H1 (cell line): ENCODE data around the gene NCBP1. TPM values are rescaled to one million over a fixed set of nuclear protein-coding genes. Genes with fewer than 3 reads are reported as not detected.

ENCODE experiments used
- CHD7 ChIP-seq: fragments of 300-600 bp; sonication (generic); IDR thresholded peaks from 2 replicates; pipeline ENCODE4 v1.7.1; 2012; ENCODE audit warnings: low read length, moderate library complexity, mild to moderate bottlenecking, inconsistent platforms; ENCODE audit not compliant: insufficient replicate concordance
- polyA plus RNA-seq, 7 experiments: library from polyadenylated mRNA; depleted of rRNA in 3 of 7; stranded (reverse) in 5 of 7; unstranded in 2 of 7; fragments of >200 nt in 5 of 7; fragments of 200-250 nt in 2 of 7; gene quantifications; 1 replicate in 5 of 7; 2 replicates in 1 of 7; 4 replicates in 1 of 7; pipeline versions ENCODE4 v1.2.1 to v1.2.3, GENCODE V29; 2011 to 2013; ENCODE audit warnings: missing spikeins in 2 of 7, mixed read lengths in 2 of 7
- total RNA-seq: library from RNA; stranded (reverse); fragmentation: NEBNext Ultra II Directional; extraction: Animal tissue kit (Norgen Biotek cat#: 25700); gene quantifications from 2 replicates; pipeline ENCODE4 v1.2.1, GENCODE V29; 2021

The NCBP1 gene
- total and polyA plus RNA-seq, 2 of the 8 experiments (the other 6 are each of a cell fraction or from before 2014, with no cell fraction given), result 14.7 to 54.0 TPM

- TF ChIP-seq CHD7, result no peak
These were observed 36.7 kb upstream of the NCBP1 start (continued) for GRCh38 chr9:97596906-97597305.
